PC-3 (cell line): ENCODE measurements around the gene RSU1.

Experiments
- EZH2phosphoT487 ChIP-seq: fragments of 300-600 bp; sonication (generic); IDR thresholded peaks from 2 replicates; pipeline ENCODE4 v1.6.1; 2018; ENCODE audit warnings: mild to moderate bottlenecking, antibody characterized with exemption, low read length, borderline replicate concordance
- TF ChIP-seq, protein P1 (sequence below): fragments of 300-600 bp; sonication (generic); conservative IDR thresholded peaks from 2 replicates; pipeline ENCODE4 v1.5.1; 2017; ENCODE audit warnings: antibody characterized with exemption, low read depth, mild to moderate bottlenecking, low read length

DNA sequence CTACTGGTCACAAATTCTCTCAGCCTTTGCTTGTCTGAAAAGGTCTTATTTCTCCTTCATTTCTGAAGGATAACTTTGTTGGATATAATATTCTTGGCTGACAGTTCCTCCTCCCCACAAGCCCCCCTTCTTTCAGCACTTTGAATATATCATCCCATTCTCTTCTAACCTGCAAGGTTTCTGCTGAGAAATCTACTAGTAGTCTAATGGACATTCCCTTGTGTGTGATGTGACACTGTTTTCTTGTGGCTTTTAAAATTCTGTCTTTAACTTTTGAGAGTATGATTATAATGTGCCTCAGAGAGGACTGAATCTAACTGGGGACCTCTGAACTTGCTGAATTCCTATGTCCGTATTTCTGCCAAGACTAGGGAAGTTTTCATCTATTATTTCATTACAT, 104.3 kb downstream of the RSU1 start:
- TF ChIP-seq, protein P1, sequence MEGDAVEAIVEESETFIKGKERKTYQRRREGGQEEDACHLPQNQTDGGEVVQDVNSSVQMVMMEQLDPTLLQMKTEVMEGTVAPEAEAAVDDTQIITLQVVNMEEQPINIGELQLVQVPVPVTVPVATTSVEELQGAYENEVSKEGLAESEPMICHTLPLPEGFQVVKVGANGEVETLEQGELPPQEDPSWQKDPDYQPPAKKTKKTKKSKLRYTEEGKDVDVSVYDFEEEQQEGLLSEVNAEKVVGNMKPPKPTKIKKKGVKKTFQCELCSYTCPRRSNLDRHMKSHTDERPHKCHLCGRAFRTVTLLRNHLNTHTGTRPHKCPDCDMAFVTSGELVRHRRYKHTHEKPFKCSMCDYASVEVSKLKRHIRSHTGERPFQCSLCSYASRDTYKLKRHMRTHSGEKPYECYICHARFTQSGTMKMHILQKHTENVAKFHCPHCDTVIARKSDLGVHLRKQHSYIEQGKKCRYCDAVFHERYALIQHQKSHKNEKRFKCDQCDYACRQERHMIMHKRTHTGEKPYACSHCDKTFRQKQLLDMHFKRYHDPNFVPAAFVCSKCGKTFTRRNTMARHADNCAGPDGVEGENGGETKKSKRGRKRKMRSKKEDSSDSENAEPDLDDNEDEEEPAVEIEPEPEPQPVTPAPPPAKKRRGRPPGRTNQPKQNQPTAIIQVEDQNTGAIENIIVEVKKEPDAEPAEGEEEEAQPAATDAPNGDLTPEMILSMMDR = no peak
- TF ChIP-seq EZH2phosphoT487 = no peak
